K562 (cell line): ENCODE results near the gene PRR19. TPM values are rescaled to one million over a fixed set of nuclear protein-coding genes. Genes with fewer than 3 reads are reported as not detected.

Experiments
- ATF1 ChIP-seq, 2 experiments: fragments of 450-650 bp in 1 of 2; IDR thresholded peaks; 2 replicates each; pipeline ENCODE4 v1.6.1; 2016; ENCODE audit warnings: missing compliant biosample characterization in 1 of 2, missing genetic modification characterization in 1 of 2
- CHD1 ChIP-seq: fragments of 200-600 bp; sonication (generic); IDR thresholded peaks from one replicate; pipeline ENCODE4 v1.6.1; 2012; ENCODE audit warnings: mild to moderate bottlenecking, moderate library complexity, low read length, inconsistent platforms
- CREB1 ChIP-seq, 2 experiments: sonication (generic) in 1 of 2; formaldehyde crosslinking in 1 of 2; IDR thresholded peaks; 2 replicates each; pipeline versions ENCODE4 v1.6.1 to v1.8.0; 2012 to 2022; ENCODE audit warnings: inconsistent platforms in 1 of 2, mild to moderate bottlenecking in 1 of 2, missing genetic modification reagents in 1 of 2, moderate library complexity in 1 of 2
- EHMT2 ChIP-seq: fragments of 450-650 bp; IDR thresholded peaks from 2 replicates; pipeline ENCODE4 v1.6.1; 2018; ENCODE audit warnings: antibody characterized with exemption
- HCFC1 ChIP-seq: IDR thresholded peaks from 2 replicates; pipeline ENCODE4 v1.6.1; 2012; ENCODE audit warnings: low read depth, low read length, improper control_type of control experiment
- HMGN3 ChIP-seq: IDR thresholded peaks from 2 replicates; pipeline ENCODE4 v1.6.1; 2011; ENCODE audit warnings: borderline replicate concordance, low read depth, mild to moderate bottlenecking, mixed read lengths, low read length; ENCODE audit not compliant: insufficient read length; ENCODE audit errors: extremely low read depth
- HNRNPUL1 ChIP-seq: fragments of 200-400 bp; formaldehyde crosslinking; IDR thresholded peaks from 2 replicates; pipeline ENCODE4 v1.6.1; 2017; ENCODE audit warnings: low read length
- KLF1 ChIP-seq: fragments of 450-650 bp; IDR thresholded peaks from 2 replicates; pipeline ENCODE4 v1.6.1; 2016; ENCODE audit warnings: missing genetic modification characterization, missing compliant biosample characterization
- MYNN ChIP-seq, 2 experiments: sonication (generic); formaldehyde crosslinking in 1 of 2; IDR thresholded peaks; 2 replicates each; pipeline versions ENCODE4 v1.5.0 to v1.6.1; 2016 to 2020; ENCODE audit warnings: antibody characterized with exemption in 1 of 2, missing genetic modification reagents in 1 of 2
- SP1 ChIP-seq: sonication (generic); formaldehyde crosslinking; IDR thresholded peaks from 2 replicates; pipeline ENCODE4 v1.8.1; 2022; ENCODE audit warnings: mild to moderate bottlenecking, missing genetic modification reagents
- TOE1 ChIP-seq, 2 experiments: fragments of 450-650 bp in 1 of 2; sonication (generic) in 1 of 2; formaldehyde crosslinking in 1 of 2; IDR thresholded peaks; 2 replicates each; pipeline versions ENCODE4 v1.7.1 to v1.8.0; 2016 to 2022; ENCODE audit warnings: borderline replicate concordance in 2 of 2, mild to moderate bottlenecking in 2 of 2, antibody characterized with exemption in 1 of 2, inconsistent platforms in 1 of 2, low read depth in 1 of 2, missing genetic modification reagents in 1 of 2, moderate library complexity in 1 of 2
- polyA plus RNA-seq, 8 experiments: library from polyadenylated mRNA; depleted of rRNA in 4 of 8; stranded (reverse) in 5 of 8; unstranded in 3 of 8; fragments of >200 nt; fragmentation: Nextera tagmentation in 2 of 8; fragmentation: Illumina TruSeq in 1 of 8; extraction: Ambion mirVana in 2 of 8; extraction: Trizol in 1 of 8; gene quantifications; 2 replicates each; pipeline versions ENCODE4 v1.2.1 to v1.2.3, GENCODE V29; 2011 to 2014; ENCODE audit warnings: inconsistent platforms in 1 of 8, missing spikeins in 1 of 8
- total RNA-seq, 7 experiments: library from RNA; depleted of rRNA in 6 of 7; stranded (reverse); fragments of >200 nt in 6 of 7; fragmentation: Illumina TruSeq in 2 of 7; extraction: Trizol in 2 of 7; gene quantifications; 2 replicates each; pipeline versions ENCODE4 v1.2.1 to v1.2.3, GENCODE V29; 2011 to 2021; ENCODE audit warnings: low replicate concordance in 1 of 7
- TF ChIP-seq, protein P1 (sequence below): fragments of 250-450 bp; sonication (Bioruptor Pico); IDR thresholded peaks from 2 replicates; pipeline ENCODE4 v1.8.0; 2022; ENCODE audit warnings: moderate library complexity, mild to moderate bottlenecking, inconsistent platforms
- TF ChIP-seq, protein P2 (sequence below), 2 experiments: IDR thresholded peaks in 1 of 2; conservative IDR thresholded peaks in 1 of 2; 2 replicates each; pipeline ENCODE4 v1.6.1; 2016; ENCODE audit warnings: low read depth in 2 of 2, mild to moderate bottlenecking in 1 of 2, missing compliant biosample characterization in 1 of 2, missing genetic modification characterization in 1 of 2, moderate library complexity in 1 of 2
- TF ChIP-seq, protein P3 (sequence below): fragments of 250-450 bp; sonication (Bioruptor Pico); IDR thresholded peaks from 2 replicates; pipeline ENCODE4 v1.4.0; 2020

Gene PRR19
- total and polyA plus RNA-seq, 9 of the 15 experiments (the other 6 are each of a cell fraction or from before 2014, with no cell fraction given) = 0.10 to 1.6 (median 0.54) TPM

DNA sequence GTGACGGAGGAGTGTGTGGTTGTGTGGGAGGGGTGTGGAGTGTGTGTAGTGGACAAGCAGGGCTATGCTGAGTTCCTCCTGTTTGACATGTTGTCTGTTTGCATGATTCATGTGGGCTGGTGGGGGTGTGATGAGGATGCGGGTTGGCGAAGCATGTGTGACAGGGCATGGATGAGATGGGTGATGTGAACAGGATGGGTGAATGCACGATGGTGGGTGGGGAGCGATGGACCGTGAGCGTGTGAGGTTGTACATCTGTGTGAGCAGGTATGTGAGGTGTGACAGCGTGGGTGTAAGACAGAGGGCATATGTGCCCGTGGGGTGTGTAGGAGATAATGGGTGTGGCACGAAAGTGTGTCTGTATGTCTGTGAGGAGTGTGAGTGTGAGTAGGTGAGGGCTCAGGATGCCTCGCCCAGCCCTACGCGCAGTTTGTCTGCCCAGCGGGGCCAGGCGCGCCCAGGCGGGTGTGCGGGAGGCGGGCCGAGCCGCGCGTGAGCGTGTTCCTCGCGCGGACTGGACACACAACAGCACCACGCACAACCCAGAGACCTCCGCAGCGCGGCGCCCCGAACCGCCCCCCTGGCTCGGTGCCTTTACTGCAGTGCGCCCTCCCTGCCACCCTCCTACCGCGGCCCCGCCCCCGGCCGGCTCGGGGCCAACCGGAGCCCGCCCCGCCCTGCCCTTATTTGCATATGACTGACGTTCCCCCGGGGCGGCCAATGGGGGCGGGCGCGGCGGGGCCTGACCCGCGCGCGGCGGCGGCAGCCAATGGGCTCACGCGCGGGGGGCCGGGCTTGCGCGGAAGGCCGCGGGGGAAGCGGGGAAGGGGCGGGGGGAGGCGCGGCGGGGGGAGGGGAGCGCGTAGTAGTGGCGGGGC lies 18.5 kb upstream of the PRR19 start (continued):
- TF ChIP-seq CREB1 (IDR thresholded peaks at IDR 0.05) (peak; percentile 36), CREB1 (CRISPR knock-in tag; IDR thresholded peaks at IDR 0.05) (peak; percentile 34; the same call in 1 of the 2 replicates), MYNN (IDR thresholded peaks at IDR 0.05) (peak; percentile 40; the same call in 1 of the 2 replicates), MYNN (CRISPR knock-in tag; IDR thresholded peaks at IDR 0.05) (no peak), ATF1 (CRISPR knock-in tag; IDR thresholded peaks at IDR 0.05) (no peak), ATF1 (tag; IDR thresholded peaks at IDR 0.05) (peak; percentile 54), SP1 (CRISPR knock-in tag) (peak; percentile 44; the same call in 1 of the 2 replicates), TOE1 (IDR thresholded peaks at IDR 0.05; ENCODE audit: borderline replicate concordance) (no peak), TOE1 (CRISPR knock-in tag; IDR thresholded peaks at IDR 0.05; ENCODE audit: borderline replicate concordance, low read depth) (no peak), CHD1 (no peak), EHMT2 (0 out of 2 replicates have a peak, but pooled peaks have one; percentile 31), HCFC1 (no peak), HMGN3 (peak; percentile 55), HNRNPUL1 (no peak), KLF1 (0 out of 2 replicates have a peak, but pooled peaks have one; percentile 36)
- TF ChIP-seq, protein P1, sequence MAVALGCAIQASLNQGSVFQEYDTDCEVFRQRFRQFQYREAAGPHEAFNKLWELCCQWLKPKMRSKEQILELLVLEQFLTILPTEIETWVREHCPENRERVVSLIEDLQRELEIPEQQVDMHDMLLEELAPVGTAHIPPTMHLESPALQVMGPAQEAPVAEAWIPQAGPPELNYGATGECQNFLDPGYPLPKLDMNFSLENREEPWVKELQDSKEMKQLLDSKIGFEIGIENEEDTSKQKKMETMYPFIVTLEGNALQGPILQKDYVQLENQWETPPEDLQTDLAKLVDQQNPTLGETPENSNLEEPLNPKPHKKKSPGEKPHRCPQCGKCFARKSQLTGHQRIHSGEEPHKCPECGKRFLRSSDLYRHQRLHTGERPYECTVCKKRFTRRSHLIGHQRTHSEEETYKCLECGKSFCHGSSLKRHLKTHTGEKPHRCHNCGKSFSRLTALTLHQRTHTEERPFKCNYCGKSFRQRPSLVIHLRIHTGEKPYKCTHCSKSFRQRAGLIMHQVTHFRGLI (CRISPR knock-in tag) = no peak
- TF ChIP-seq, protein P2, sequence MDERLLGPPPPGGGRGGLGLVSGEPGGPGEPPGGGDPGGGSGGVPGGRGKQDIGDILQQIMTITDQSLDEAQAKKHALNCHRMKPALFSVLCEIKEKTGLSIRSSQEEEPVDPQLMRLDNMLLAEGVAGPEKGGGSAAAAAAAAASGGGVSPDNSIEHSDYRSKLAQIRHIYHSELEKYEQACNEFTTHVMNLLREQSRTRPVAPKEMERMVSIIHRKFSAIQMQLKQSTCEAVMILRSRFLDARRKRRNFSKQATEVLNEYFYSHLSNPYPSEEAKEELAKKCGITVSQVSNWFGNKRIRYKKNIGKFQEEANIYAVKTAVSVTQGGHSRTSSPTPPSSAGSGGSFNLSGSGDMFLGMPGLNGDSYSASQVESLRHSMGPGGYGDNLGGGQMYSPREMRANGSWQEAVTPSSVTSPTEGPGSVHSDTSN (CRISPR knock-in tag; IDR thresholded peaks at IDR 0.05; ENCODE audit: low read depth) = no peak
- TF ChIP-seq, protein P2 (tag; conservative IDR thresholded peaks at IDR 0.05; ENCODE audit: low read depth) = peak; percentile 76
- TF ChIP-seq, protein P3, sequence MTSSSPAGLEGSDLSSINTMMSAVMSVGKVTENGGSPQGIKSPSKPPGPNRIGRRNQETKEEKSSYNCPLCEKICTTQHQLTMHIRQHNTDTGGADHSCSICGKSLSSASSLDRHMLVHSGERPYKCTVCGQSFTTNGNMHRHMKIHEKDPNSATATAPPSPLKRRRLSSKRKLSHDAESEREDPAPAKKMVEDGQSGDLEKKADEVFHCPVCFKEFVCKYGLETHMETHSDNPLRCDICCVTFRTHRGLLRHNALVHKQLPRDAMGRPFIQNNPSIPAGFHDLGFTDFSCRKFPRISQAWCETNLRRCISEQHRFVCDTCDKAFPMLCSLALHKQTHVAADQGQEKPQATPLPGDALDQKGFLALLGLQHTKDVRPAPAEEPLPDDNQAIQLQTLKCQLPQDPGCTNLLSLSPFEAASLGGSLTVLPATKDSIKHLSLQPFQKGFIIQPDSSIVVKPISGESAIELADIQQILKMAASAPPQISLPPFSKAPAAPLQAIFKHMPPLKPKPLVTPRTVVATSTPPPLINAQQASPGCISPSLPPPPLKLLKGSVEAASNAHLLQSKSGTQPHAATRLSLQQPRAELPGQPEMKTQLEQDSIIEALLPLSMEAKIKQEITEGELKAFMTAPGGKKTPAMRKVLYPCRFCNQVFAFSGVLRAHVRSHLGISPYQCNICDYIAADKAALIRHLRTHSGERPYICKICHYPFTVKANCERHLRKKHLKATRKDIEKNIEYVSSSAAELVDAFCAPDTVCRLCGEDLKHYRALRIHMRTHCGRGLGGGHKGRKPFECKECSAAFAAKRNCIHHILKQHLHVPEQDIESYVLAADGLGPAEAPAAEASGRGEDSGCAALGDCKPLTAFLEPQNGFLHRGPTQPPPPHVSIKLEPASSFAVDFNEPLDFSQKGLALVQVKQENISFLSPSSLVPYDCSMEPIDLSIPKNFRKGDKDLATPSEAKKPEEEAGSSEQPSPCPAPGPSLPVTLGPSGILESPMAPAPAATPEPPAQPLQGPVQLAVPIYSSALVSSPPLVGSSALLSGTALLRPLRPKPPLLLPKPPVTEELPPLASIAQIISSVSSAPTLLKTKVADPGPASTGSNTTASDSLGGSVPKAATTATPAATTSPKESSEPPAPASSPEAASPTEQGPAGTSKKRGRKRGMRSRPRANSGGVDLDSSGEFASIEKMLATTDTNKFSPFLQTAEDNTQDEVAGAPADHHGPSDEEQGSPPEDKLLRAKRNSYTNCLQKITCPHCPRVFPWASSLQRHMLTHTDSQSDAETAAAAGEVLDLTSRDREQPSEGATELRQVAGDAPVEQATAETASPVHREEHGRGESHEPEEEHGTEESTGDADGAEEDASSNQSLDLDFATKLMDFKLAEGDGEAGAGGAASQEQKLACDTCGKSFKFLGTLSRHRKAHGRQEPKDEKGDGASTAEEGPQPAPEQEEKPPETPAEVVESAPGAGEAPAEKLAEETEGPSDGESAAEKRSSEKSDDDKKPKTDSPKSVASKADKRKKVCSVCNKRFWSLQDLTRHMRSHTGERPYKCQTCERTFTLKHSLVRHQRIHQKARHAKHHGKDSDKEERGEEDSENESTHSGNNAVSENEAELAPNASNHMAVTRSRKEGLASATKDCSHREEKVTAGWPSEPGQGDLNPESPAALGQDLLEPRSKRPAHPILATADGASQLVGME (CRISPR knock-in tag) = no peak
